Measurements from ENCODE around the gene RNF113B.

Gene RNF113B

DNA sequence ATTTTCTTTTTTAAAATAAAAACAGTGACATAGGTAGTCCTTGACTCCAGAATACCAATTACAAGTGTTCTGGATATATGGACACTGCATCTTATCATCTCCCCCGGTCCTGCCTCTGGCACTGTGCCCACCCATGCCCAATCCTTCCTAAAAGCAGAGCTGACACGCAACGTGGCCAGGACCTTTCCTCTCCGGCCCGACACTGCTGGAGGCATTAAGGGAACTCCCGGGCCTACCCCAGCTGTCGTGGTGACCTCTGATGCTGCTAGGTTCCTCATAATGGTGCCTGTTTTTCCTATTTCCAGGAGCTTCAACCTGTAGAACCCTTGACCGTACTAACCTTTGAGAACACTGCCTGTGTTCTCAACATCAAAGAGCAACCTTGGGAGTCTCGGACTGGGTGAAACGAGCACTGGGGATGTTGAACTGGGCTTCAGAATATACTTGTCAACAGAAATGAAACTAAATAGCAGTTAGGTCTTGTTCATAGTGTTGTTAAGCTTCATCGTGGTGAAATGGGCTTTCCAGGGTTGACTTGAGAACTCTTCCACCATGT lies 13.9 kb upstream of the RNF113B start:
- ChIA-PET POLR2A (no interaction called here), CTCF (interaction anchor here (0.7 to 1.4 kb wide), 2 partner anchors 18 to 105 kb away, joined by 3 to 4 read pairs; no protein-coding TSS in a partner anchor)
- TF ChIP-seq, protein P1, sequence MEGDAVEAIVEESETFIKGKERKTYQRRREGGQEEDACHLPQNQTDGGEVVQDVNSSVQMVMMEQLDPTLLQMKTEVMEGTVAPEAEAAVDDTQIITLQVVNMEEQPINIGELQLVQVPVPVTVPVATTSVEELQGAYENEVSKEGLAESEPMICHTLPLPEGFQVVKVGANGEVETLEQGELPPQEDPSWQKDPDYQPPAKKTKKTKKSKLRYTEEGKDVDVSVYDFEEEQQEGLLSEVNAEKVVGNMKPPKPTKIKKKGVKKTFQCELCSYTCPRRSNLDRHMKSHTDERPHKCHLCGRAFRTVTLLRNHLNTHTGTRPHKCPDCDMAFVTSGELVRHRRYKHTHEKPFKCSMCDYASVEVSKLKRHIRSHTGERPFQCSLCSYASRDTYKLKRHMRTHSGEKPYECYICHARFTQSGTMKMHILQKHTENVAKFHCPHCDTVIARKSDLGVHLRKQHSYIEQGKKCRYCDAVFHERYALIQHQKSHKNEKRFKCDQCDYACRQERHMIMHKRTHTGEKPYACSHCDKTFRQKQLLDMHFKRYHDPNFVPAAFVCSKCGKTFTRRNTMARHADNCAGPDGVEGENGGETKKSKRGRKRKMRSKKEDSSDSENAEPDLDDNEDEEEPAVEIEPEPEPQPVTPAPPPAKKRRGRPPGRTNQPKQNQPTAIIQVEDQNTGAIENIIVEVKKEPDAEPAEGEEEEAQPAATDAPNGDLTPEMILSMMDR (IDR thresholded peaks at IDR 0.05; ENCODE audit: insufficient read depth, low read length, missing control alignments): no peak
- no peak overlapping the region for H3K4me3 ChIP-seq (ENCODE audit: low read depth, low read length)
- DNase-seq (ENCODE audit: low read depth, low spot score): no peak

DNA sequence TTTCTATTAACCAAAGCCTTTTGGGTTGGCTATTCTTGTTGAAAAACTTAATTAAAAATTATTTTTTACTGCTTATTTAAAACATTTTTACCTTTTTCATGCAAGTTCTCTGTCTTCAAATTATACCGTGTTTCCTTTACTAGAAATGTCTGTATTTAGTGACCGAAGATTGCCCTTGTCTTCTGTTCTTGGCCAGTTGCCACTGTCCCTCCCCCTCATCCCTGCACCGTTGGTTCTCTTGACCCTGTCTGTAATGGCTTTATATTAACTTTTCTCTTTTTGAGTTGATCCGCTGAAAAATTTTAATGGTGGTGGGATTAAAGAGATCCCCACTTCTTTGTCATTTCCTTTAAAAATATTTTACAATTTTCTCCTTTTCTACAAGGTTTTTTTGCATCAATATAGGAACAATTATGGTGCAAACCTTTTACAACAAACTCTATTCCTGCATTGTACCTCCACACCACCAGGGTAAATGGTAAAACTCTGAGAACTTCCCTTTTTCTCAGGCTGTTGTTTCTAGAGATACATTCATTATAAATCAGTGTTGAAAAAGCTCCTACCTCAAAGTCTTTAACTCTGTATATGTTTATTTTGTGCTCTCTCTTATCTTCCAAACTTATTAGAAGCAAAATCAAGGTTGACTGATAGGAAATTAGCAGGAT lies 12.9 kb upstream of the RNF113B start:
- no peak for DNase-seq (ENCODE audit: low read depth, low spot score)
- ChIA-PET POLR2A (no interaction called here), CTCF (interaction anchor here (0.7 to 1.4 kb wide), 2 partner anchors 17 to 106 kb away, joined by 3 to 4 read pairs; no protein-coding TSS in a partner anchor)
- no peak overlapping the region for H3K4me3 ChIP-seq (ENCODE audit: low read depth, low read length)
- TF ChIP-seq, protein P1 (IDR thresholded peaks at IDR 0.05; ENCODE audit: insufficient read depth, low read length, missing control alignments): no peak

DNA sequence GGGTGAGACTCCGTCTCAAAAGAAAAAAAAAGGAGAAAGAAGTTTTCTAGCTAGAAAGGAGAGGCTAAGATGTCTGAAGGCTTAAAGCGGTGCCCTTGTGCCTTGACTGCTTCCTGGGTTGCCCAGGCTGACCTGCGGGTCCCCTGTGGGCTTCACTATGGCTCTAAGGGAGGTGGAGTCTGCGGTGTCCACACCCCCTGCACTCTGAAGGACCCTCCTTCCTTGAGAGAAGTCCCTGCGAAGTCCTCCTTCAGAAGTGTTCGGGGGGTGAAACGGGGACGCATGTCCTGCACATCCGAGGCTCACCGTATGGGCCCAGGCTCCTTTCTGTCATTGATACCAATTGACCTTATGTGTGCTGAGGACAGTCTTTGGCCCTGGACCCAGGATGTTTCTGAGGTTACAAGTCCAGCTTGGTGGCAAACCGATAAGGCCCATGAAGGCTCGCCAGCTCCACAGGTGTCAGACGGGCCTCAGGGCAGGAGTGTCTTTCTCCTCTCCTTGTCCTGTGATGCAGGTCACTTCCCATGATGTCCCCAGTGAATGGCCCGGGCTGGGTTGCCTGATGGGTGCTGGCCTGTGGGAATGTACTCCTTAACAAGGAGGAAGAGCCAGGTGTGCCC lies 11.6 kb upstream of the RNF113B start:
- POLR2A ChIA-PET: no interaction called here
- H3K4me3 ChIP-seq (ENCODE audit: low read depth, low read length): no peak overlapping the region
- CTCF ChIA-PET: interaction anchor here (1.2 kb wide), 1 partner anchor 13 kb away, joined by 3 read pairs; no protein-coding TSS in a partner anchor
- TF ChIP-seq, protein P1 (IDR thresholded peaks at IDR 0.05; ENCODE audit: insufficient read depth, low read length, missing control alignments): no peak
- DNase-seq (ENCODE audit: low read depth, low spot score): no peak

DNA sequence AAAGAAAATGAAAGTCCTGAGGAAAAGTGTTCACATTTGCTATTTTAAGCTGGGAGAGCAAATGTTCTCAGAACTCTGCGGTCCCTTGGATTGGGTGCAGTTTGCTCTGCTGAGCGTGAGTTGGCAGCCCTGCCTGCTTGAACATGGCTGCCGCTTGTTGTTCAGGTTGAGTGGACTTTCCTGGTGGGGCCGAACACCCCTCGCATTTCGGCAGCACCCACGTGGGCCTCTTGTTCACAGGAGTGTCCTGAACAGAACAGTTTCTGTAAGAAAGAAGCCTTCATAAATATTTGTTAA lies 10.8 kb upstream of the RNF113B start:
- ChIA-PET POLR2A (no interaction called here), CTCF (no interaction called here)
- TF ChIP-seq, protein P1 (IDR thresholded peaks at IDR 0.05; ENCODE audit: insufficient read depth, low read length, missing control alignments): no peak
- DNase-seq (ENCODE audit: low read depth, low spot score): no peak
- H3K4me3 ChIP-seq (ENCODE audit: low read depth, low read length): no peak overlapping the region

DNA sequence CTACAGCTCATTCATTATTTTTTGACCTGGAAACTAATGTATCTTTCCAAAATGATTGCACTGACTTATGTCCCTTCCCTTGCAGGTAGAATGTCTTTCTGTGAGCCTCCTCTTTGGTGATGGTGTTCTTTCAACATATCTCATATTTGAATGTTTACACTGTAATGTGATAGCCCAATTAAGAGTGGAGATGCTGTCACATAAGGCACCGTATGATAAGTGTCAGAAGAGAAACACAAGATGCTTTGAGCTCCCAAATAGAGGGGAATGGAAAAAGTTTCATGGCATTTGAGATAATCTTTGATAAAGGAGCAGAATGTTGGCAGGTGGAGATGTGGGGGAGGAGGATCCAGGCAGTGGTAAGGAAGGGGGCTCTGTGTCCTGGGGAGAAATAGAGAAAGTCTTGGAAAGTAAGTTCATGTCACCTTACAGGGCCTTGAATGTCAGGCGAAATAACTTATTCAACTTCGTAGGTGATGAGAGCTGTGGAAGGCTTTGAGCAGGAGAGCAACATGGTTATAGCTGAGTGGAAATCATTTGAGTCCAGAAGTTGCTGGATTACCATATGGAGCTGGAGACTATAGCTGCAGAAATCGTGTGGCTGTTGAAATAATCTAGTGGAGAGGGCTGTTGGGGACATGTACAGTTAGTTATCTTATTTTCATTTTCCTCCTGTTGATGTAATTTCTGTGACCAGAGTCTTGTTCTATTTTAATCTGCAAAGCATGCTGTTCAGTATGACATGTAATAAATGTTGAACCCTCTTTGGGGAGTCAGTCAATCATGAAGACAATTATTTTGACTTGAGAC lies 10.3 kb upstream of the RNF113B start:
- ChIA-PET CTCF (no interaction called here), POLR2A (no interaction called here)
- DNase-seq (ENCODE audit: low read depth, low spot score): no peak
- no peak overlapping the region for H3K4me3 ChIP-seq (ENCODE audit: low read depth, low read length)
- TF ChIP-seq, protein P1 (IDR thresholded peaks at IDR 0.05; ENCODE audit: insufficient read depth, low read length, missing control alignments): no peak

DNA sequence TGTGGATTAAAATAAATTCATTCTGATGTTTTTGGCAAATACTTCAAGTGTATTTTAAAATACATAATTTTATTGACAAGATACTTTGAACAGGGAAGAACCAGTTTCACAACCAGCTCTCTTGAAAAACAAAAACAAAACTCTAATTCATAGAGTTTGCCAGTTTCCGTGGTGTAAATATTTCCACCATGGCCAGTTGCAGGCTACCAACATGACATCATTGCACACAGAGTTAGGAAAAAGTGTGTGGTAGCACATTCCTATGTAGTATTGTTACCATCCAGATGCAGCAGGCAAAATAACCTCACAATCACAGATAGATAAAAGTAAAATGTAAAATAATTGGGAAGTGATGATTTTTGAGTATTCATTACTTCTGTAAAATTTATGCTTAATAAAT lies 7.7 kb upstream of the RNF113B start:
- H3K4me3 ChIP-seq (ENCODE audit: low read depth, low read length): no peak overlapping the region
- ChIA-PET CTCF (no interaction called here), POLR2A (no interaction called here)
- DNase-seq (ENCODE audit: low read depth, low spot score): no peak
- TF ChIP-seq, protein P1 (IDR thresholded peaks at IDR 0.05; ENCODE audit: insufficient read depth, low read length, missing control alignments): no peak

All from AG04449 (cell line).